Dedifferentiated amniotic fluid mesenchymal stem cell (primary cell): ENCODE results near the gene ARFGAP2.

Experiments
- DNase-seq: peaks from one replicate; pipeline ENCODE4 v3.0.0-alpha.2; 2016; ENCODE audit errors: extremely low spot score

The ARFGAP2 gene

GRCh38 chr11:47186700-47187695 is 10.3 kb upstream of the ARFGAP2 start:
- peak; percentile 40 for DNase-seq

- DNase-seq, result no peak
Observed at GRCh38 chr11:47186076-47186699, 9.5 kb upstream of the ARFGAP2 start, which contains the start of gene PACSIN3. TSS of gene PACSIN3 (minus strand) at chr11:47186434. CDS start at chr11:47182727, 3,707 bp downstream.

GRCh38 chr11:47185305-47186075 is 8.8 kb upstream of the ARFGAP2 start:
- DNase-seq, result peak; percentile 36

GRCh38 chr11:47184711-47185304 is 8.1 kb upstream of the ARFGAP2 start:
- no peak for DNase-seq

GRCh38 chr11:47183969-47184368 is 7.3 kb upstream of the ARFGAP2 start:
- DNase-seq, result no peak

GRCh38 chr11:47183031-47183856 is 6.6 kb upstream of the ARFGAP2 start:
- DNase-seq, result no peak

GRCh38 chr11:47182380-47182779 is 5.7 kb upstream of the ARFGAP2 start:
- no peak for DNase-seq

GRCh38 chr11:47181271-47181670 is 4.6 kb upstream of the ARFGAP2 start:
- DNase-seq, result no peak

- no peak for DNase-seq
Observed at GRCh38 chr11:47180006-47180787, 3.5 kb upstream of the ARFGAP2 start.

- DNase-seq, result peak; percentile 28
Observed at GRCh38 chr11:47179655-47179991, 2.9 kb upstream of the ARFGAP2 start.

GRCh38 chr11:47178737-47179654 is 2.3 kb upstream of the ARFGAP2 start:
- no peak for DNase-seq

GRCh38 chr11:47178316-47178715 is 1.6 kb upstream of the ARFGAP2 start:
- no peak for DNase-seq

GRCh38 chr11:47177846-47178245 is 1.2 kb upstream of the ARFGAP2 start:
- DNase-seq, result no peak

GRCh38 chr11:47177229-47177845 is 658 bp upstream of the ARFGAP2 start:
- peak; percentile 87 for DNase-seq

- DNase-seq, result no peak
Observed at GRCh38 chr11:47175746-47176327, 842 bp downstream of the ARFGAP2 start.

GRCh38 chr11:47172740-47173336 is 3.8 kb downstream of the ARFGAP2 start:
- DNase-seq, result no peak

- no peak for DNase-seq
Observed at GRCh38 chr11:47171856-47172255, 4.8 kb downstream of the ARFGAP2 start.
